Activated CD4-positive, alpha-beta T cell treated with anti-CD3 and anti-CD28 coated beads for 24 hours (primary cell): ENCODE measurements around the gene ZNF281.
"Not testable (repeated sequence)": the region's sequence is repeated elsewhere in the genome, so short reads cannot be mapped to it uniquely, and the experiment has no call there.

Experiments
- DNase-seq, 2 donors: peaks; one replicate each; pipeline ENCODE4 v3.0.0-alpha.2; 2020; ENCODE audit warnings: low read depth in 2 of 2

The ZNF281 gene

GRCh38 chr1:200429221-200429751, 19.4 kb upstream of the ZNF281 start:
- DNase-seq, result no peak

DNA sequence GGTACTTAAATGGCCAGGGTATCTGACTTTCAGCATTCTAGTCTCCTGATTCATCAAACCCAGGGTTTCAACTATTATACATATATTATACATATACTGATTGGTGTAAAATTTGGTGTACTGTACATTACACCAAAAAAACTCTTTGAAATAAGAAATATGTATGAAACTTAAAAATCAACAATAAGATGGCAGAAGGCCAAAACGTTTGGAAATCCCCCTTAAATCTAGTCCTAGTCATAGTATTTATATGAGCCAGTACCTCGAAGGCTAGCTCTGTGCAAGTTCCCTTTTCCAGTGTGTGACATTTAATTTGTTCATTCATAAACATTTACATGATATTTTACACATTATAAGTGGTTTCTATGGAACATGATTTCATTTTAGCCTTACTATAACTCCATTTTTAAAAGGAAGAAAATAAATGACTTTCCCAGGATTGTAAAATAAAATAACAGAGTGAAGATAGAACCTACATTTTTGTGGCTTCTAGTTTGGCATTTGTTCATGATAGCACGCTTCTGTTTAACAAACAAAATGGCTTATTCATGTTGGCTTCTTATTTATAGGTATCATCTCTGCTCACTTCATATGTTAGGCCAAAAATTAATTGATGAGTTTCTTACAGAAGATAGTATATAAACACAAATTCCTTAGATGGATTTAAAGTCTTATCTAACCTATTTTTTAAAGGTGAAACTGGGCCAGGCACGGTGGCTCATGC, 18.8 kb upstream of the ZNF281 start:
- DNase-seq, result no peak

DNA sequence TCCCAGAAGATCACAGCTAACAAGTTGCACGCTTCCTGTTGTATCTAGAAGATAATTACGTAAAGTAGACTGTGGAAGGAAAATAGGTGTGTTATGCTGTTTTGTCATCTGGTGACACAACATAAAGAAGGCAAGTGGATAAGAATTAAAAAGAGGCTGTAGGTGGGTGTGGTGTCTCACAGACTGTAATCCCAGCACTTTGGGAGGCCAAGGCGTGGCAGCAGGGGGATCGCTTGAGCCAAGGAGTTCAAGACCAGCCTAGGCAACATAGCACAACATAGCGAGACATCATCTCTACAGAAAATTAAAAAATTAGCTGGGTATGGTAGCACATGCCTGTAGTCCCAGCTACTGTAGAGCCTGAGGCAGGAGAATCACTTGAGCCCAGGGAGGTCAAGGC, 17.9 kb upstream of the ZNF281 start:
- no peak for DNase-seq

DNA sequence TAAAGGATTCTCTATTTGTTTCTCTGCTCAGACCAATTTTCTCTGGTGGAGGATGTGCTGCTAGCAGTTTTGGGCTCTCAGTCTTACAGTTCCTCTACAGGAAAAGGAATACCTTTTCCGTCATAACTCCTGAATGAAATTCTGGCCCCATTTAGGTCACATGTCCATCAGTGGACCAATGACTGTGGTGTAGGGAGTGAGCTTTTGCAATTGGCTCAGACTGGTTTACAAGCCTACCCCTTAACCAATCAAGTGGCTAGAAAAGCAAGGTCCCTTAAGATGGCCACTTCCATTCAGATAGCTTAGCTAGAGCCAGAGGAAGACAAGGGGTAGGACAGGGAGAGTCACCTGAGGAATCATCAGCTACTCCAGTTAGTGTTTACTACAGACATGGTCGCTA, 16.4 kb upstream of the ZNF281 start:
- DNase-seq, result no peak

GRCh38 chr1:200423235-200423634, 13.4 kb upstream of the ZNF281 start:
- no peak for DNase-seq

GRCh38 chr1:200422211-200422610, 12.4 kb upstream of the ZNF281 start:
- DNase-seq, result no peak

GRCh38 chr1:200415789-200416593, 6.2 kb upstream of the ZNF281 start:
- no peak for DNase-seq

GRCh38 chr1:200415227-200415626, 5.4 kb upstream of the ZNF281 start:
- DNase-seq, result no peak

DNA sequence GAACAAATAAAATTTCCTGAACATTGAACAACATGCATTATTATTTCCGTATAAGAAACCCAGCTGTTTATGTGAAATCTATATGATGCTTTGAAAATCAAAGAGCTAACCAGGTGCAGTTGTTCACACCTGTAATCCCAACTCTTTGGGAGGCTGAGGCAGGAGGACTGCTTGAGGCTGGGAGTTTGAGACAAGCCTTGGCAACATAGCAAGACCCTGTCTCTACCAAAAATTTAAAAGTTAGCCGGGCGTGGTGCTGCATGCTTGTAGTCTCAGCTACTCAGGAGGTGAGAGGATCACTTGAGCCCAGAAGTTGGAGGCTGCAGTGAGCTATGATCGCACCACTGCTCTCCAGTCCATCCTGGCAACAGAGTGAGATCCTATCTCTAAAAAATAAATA, 4.8 kb upstream of the ZNF281 start:
- no peak for DNase-seq

GRCh38 chr1:200413766-200414165, 3.9 kb upstream of the ZNF281 start:
- DNase-seq, result not testable (repeated sequence)

DNA sequence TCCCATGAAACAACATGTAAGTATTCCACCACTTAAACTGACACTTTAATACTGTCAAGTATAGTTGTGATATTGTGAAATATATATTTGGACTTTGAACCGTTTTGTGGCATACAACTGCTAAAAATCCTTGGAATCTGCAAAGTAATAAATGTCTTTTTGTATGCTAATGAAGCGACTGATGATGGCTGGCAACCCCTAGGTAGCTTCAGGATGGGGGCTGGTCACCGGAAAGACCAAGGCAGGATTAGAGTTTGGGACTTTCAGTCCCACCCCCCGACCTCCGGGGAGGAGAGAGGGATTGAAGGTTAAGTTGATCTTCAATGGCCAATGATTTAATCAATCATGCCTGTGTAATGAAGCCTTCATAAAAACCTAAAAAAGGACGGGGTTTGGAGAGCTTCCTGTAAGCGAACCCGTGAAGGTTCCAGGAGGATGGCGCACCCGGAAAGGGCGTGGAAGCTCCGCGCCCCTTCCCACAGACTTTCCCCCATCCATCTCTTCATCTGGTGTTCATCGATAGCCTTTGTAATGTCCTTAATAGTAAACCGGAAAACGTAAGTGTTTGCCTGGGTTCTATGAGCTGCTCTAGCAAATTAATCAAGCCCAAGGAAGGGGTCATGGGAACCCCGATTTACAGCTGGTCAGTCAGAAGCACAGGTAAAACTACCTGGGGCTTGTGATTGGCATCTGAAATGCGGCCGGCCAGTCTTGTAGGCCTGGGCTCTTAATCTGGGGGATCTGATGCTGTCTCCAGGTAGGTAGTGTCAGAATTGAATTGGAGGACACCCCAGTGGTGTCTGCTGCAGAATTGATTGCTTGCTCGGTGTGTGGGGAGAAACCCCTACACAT, 1.8 kb upstream of the ZNF281 start:
- no peak for DNase-seq

GRCh38 chr1:200410566-200410878, 686 bp upstream of the ZNF281 start:
- DNase-seq, result no peak

DNA sequence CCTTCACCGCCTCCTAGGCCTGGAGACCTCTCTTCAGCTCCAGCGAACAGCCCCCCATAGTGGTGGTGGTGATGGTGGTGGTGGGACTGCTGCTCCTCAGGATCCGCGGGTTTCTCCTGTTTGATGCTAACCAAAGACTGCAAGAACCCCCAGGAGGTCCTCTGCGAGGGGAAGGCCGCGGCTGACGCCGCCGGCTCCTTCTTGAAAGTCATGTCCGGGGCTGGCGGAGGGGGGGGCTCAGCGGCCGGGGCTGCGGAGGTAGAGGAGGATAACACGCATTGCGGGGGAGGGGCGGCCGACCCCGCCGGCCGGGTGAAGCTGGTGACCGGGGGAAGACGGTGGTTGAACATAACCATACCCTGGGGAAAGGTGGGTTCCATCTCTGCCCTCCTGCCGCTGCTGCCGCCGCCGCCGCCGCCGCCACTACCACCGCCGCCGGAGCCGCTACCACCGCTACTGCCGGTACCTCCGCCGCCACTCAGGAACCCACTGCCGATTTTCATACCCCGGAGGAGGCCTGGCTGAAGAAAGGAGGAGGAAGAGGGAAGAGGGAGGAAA, 554 bp downstream of the ZNF281 start:
- peak; percentile 11 to 20 for DNase-seq

DNA sequence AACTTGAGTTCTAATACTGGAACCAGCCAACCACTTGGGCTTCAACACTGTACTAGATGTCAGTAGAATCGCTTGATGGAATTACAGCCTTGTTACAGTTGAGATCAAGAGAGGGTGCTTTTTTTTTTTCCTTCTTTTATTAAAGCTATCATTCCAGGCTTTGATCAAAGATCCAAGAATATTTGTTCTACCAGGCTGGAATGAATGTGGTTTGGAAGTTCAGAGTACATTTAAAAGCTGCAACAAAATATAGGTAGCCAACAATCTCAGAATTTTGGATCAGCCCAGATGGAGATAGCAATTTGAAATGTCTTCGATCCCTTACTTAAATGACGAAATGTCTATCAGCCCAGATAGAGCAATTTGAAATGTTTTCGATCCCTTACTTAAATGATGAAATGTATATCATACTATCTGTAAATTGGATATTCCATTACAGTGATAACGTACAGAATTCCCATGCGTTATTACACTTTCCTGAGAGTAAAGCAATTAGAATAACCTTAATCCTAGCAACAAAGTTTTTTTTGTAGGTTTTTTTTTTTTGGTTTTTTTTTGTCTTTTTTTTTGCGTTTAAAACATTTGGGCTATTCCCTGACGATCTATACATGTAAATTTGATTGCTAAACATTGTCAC, 3.6 kb downstream of the ZNF281 start:
- no peak for DNase-seq

- no peak for DNase-seq
Observed at GRCh38 chr1:200405264-200405663, 4.6 kb downstream of the ZNF281 start.

- DNase-seq, result no peak
Observed at GRCh38 chr1:200401708-200402107, 8.1 kb downstream of the ZNF281 start.

DNA sequence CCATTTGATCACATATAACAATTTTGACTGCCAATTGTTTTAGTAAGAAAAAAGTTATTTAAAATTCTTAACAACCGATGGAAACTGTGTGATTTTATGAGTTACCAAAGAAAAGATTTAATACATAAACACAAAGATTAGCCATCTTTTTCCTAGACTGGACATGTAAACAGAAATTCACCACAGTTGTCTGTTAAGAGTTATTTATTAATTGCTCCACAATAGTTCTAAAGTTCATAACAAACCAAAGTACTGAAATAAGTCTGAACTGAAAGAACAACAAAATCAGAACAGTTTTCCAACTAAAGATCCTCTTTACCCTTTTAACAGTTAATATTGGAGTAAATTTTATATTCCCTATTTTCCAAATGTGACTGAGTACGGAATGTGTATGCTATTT, 8.6 kb downstream of the ZNF281 start:
- DNase-seq, result no peak

GRCh38 chr1:200400556-200400955, 9.3 kb downstream of the ZNF281 start:
- no peak for DNase-seq

GRCh38 chr1:200399860-200400259, 10.0 kb downstream of the ZNF281 start:
- no peak for DNase-seq

- DNase-seq, result no peak
Observed at GRCh38 chr1:200398373-200398772, 11.5 kb downstream of the ZNF281 start.

GRCh38 chr1:200392625-200393185, 17.1 kb downstream of the ZNF281 start:
- DNase-seq, result no peak
